Measurements from ENCODE around the gene DYNC2H1.

Gene DYNC2H1

DNA sequence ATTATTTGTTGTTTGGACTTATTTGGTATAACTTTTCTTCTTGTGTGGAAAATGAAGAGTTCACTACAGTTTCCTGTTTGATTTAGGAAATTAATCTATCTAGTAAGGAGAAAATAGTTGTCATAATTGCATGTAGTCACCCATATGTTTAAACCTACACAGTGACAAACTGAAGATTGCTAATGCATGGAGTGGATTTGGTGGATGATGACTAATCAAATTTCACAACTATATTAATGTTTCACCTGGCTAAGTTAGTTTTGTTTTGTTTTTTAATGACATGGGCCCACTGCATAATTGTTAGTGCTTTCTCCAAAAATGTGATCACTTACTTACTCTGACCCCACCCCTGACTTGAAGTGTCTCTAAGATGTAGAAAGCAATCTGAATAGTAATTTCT lies 170.6 kb downstream of the DYNC2H1 start:
- no peak for DNase-seq (ENCODE audit: low read depth in 1 of 2, low spot score in 1 of 2)

DNA sequence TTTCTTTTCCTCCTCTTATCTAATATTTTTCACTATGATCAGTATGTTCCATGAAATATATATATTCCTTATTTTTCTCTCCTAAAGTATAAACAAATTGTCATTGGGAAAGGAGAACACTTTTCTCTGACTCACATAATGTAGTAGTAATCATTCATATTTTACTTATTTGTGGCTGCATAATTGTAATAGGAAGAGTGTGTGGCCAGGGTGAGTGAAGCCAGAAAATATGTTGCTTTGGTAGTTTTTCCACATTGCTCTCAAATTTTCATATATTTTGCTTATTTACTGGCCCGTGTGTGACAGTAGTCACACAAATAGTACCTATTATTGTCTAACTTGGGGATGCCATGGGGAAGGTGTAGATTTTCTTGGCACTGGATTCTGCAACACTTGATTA lies 172.1 kb downstream of the DYNC2H1 start:
- no peak for DNase-seq (ENCODE audit: low read depth in 1 of 2, low spot score in 1 of 2)

DNA sequence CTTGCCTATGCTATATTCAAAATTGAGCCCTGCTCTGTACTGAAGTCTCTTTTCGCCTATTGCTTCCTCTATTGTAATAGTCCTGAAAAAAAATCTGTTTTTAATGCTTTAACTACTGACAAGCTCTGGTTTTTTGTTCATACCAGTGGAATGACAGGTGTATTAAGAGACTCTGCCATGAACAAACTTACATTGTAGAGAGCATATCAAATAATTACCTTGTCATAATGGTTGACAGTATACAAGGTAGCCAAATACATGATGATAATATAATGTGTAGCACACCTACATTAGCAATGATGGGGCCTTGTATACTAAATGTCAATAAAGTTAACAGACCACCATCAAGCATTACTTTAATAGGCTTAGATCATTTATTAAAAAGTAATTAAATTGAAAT lies 175.0 kb downstream of the DYNC2H1 start:
- DNase-seq (ENCODE audit: low read depth in 1 of 2, low spot score in 1 of 2): no peak

DNA sequence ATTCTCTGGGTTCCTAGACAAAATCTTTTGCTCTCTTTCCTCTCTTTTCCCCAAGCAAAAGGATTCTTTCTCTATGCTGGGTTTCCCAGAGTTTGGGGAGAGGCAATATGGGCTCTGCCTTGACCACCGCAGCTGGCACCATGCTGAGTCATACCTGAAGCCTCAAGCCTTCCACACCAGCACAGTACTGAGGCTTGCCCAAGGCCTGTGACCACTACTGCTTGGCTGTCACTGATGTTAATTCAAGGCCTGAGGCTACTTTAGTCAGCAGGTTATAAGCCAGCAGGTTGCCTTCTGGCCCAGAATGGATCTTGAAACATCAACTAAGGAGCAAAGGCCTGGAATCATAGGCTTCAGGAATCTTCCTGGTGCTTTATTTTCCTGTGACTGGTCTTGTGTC lies 185.3 kb downstream of the DYNC2H1 start:
- no peak for DNase-seq (ENCODE audit: low read depth in 1 of 2, low spot score in 1 of 2)

DNA sequence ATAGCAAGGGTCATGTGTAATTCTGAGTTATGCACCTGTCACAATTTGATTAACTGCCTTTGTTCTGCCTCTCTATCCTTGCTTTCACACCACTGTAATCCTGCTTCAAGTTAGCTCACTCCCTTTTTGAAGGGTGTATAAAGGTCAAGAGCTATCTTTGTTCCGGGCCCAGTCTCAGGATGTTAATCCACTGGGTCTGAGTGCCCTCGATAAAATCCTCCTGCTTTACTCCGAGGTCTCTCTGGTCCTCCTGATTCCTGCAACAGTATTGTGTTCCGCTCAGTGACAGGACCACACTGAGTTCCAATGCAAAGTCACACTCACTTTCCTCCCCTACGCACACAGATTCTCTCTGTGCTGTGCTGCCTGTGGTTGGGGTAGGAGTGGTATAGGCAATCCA lies 186.5 kb downstream of the DYNC2H1 start:
- no peak for DNase-seq (ENCODE audit: low read depth in 1 of 2, low spot score in 1 of 2)

DNA sequence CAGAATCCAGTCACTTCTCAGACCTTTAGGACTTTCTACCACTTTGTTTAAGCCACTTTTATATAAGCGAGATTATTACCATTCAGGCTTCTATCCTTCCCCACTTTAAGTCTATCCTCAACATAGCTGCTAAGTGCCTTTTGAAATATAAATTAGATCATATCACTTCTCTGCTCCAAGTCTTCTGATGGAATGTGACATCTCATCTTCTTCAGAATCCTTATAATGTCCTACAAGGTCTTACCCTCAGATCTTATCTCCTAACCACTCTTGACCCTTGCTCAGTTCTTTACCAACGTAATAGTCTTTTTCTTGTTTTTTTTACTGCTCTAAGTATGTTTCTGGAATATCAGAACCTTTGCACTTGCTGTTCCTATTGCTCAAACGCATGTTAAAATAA lies 188.7 kb downstream of the DYNC2H1 start:
- no peak for DNase-seq (ENCODE audit: low read depth in 1 of 2, low spot score in 1 of 2)

DNA sequence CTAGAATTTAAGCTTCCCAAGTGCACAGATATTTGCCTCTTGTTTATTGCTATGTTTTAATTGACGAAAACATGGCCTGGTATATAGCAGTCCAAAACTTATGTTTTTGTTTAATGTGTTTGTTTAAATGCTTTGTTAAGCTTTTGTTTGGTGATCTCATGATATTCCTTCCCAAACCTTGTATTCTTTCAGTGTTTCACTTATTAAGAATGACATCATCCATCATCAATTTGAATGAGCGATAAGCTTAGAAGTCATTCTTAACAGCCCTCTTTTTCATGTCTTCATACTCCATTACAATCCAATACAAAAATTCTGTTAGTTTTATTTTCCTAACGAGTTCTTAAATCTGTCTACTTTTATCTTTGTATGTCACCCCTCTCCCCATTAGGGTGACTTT lies 206.0 kb downstream of the DYNC2H1 start:
- no peak for DNase-seq (ENCODE audit: low read depth in 1 of 2, low spot score in 1 of 2)

DNA sequence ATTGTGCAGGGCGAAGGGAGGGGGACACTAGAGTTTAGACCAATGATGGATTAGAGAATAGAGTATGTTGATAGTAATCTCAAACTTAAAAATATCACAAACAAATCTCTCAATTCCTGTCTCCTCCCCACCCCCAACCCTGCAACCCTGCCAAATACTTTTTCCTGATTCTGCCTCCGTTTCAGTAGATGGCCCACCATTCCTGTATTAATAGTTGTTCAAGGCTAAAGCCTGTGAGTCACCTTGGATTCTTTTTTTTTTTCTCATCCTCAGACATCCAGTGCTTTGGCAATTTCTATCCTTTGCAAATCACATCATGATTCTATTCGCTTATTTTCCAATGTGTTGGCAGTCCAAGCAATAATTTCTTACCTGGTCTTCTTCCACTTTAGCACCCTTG lies 207.9 kb downstream of the DYNC2H1 start:
- no peak for DNase-seq (ENCODE audit: low read depth in 1 of 2, low spot score in 1 of 2)

DNA sequence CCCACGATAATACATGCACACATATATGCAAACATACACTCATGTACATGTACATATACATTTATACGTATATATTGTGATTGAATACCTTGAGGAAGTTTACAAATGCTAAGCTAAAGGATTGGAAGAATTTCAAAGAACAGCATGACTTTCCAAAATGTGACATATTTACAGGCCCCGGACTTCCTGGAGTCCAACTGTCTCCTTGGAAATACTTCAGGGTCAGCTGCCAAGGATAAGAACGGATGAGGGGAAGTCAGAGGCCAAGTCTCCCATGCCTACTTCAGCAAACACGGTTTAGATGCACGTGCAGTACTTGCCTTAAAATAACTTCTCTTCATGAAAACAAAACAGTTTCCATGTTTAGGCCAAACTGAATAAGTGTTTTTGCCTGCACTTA lies 213.6 kb downstream of the DYNC2H1 start:
- DNase-seq (ENCODE audit: low read depth in 1 of 2, low spot score in 1 of 2): no peak

DNA sequence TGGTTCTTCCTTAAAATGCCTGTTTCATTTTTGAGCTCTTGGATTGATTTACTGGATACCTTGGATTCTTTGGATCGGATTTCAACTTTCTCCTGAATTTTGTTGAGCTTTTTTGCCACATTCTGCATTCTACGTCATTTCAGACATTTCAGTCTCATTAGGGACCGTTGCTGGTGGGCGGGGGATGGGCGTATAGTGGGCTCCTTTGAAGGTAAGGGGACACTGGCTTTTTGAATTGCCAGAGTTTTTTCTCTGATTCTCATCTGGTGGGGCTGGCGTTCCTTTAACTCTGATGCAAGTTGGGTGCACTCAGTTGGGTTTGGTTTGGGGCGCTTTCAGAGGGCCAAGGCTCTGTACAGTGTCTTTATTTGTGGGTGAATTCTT lies 216.5 kb downstream of the DYNC2H1 start:
- DNase-seq (ENCODE audit: low read depth in 1 of 2, low spot score in 1 of 2): no peak

DNA sequence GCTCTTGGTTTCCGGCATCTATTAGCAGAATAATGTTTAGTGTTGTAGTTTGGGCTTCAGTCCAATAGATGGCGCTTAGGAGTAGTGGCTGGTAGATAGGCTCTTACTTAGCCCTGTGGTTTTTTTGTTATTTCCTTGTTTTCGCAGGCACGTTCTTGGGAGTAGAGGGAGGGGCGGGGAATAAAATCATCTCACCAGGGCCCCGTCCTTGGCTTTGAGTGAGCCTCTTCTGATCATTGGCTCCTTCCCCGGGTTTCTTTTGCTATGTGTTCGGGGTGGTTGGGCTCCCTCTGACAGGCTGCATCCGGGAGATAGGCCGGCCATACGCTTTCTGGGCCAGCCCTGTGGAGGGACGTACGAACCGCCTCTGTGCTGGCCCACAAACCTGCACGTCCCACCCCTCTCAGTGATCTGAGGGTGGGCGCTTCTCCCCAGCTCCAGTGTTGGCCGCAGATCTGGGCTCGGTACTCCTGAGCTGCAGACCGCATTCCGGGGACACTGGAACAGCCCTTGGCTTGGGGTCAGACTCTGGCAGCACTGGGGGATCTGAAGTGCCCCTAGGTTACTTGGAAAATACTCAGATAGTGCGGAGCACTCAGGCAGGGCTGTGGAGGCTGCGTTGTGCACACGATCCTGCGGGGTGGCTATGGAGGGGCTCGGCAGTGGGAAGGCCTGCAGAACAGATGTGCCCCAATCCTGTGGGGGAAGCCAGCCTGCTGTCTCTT lies 217.0 kb downstream of the DYNC2H1 start:
- peak in 1 of 2 donors; percentile 7 for DNase-seq (ENCODE audit: low read depth in 1 of 2, low spot score in 1 of 2)

DNA sequence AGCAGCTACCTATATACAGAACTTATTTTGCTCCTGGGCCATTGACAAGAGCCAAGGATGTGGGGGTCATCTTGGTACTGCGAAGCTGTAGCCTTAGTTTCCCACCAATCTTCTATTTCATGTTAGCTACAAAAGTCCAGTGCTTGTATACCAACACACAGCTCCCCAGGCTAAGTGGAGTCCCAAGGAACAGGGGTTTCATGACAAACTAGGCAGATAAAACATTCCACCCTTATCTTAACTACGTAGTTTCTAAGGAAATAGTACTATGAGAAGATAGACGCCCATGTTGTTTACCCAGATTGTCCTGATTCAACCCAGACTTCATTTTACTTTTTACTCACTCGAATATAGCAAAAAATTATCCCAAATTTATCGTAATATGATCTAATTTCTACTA lies 218.5 kb downstream of the DYNC2H1 start:
- DNase-seq (ENCODE audit: low read depth in 1 of 2, low spot score in 1 of 2): no peak

DNA sequence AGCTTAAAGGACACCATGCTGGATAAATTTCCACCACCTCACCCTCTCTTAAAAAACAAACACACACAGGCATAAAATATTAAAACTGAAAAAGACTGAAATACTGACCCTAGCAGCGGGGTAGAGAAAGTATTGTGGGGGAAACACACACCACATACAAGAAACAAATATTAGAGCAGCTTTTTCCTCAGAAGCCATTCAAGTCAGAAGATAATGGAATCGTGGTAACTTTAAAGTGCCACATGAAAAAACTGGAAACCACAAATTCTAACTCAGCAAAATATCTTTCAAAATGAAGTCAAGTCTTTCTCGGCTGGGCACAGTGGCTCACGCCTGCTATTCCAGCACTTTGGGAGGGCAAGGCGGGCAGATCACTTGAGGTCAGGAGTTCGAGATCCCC lies 223.2 kb downstream of the DYNC2H1 start:
- no peak for DNase-seq (ENCODE audit: low read depth in 1 of 2, low spot score in 1 of 2)

DNA sequence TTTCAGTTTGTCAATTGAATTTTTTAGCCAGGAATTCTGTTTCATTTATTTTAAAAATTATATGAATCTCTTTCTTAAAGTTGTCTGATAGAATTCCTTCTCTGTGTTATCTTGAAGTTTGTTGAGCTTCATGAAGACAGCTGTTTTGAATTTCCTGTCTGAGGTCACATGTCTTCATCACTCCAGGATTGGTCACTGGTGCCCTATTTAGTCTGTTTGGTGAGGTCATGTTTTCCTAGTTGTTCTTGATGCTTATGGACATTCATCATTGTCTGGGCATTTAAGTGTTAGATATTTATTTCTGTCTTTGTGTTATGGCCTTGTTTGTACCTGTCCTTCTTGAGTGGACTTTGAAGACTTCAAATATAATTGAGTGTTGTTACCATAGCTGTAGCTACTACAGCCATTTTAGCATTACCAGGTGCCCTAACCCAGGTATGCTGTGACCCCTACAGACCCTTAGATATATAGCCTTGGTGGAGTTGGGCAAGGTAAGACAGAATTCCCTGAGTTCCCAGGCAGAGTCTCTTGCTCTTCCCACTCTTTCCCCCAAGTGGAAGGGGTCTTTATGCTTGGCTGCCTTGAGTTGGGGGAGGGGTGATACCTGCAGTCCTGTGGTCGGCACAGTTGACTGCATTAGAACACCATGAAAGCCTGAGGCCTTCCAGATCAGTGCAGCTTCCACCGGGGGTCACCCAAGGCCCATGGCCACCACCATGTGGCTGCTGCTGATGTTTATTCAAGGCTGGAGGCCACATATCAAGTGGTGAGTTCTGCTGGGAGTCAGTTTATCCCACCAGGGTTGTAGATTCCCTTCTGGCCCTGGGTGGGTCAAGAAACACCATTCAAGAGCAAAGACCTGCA lies 229.6 kb downstream of the DYNC2H1 start:
- no peak for DNase-seq (ENCODE audit: low read depth in 1 of 2, low spot score in 1 of 2)

DNA sequence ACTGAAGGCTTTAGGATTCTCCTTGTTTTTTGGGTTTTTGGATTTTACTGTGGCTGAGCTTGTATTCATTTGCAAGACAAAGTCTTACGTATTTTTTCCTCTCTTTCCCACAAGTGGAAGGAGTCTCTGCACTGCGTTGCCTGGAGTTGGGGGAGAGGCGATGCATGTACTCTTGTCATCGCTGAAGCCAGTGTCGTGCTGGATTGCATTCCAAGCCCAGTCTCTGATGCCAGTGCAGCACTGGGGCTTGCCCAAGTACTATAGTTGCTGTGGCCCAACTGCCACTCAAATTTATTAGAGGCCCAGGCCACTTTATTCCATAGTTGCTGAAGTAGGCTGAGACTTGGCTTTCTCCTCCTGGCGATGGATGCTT lies 230.2 kb downstream of the DYNC2H1 start:
- no peak for DNase-seq (ENCODE audit: low read depth in 1 of 2, low spot score in 1 of 2)

DNA sequence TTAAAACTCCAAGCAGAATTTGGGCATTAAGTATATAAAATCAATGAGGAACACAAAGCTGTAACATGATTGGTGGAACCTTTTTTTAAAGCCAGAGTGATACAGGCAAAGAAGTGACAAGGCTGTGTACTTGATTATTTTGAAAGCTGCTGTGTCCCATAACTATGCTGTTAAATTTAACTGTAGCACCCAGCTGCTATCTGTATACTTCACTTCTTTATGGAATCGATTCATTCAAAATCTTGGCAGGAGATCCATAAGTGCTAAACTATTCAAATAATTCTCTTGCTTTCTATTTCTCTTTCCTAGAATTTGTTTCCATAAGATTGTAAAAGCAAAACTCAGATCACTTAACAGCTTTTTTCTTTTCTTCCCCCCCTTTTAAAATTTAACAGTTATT lies 231.7 kb downstream of the DYNC2H1 start:
- DNase-seq (ENCODE audit: low read depth in 1 of 2, low spot score in 1 of 2): no peak

DNA sequence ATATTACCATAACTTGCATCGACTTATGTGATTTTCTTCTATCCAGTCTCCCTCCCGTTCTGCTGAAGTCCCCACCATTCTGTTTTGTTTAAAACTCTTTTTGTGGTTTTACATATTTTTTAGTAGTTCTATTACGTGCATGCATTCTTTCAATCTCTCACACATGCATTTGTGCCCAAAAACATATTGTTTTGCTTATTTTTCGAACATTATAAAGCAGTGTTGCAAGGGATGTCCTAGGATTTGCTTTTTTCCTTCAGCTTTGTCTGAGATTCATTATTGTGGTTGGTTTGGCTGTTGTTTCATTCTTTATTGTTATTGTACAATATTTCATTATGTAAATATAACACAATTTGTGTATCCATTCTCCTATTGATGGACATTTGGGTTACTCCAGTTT lies 235.7 kb downstream of the DYNC2H1 start:
- no peak for DNase-seq (ENCODE audit: low read depth in 1 of 2, low spot score in 1 of 2)

DNA sequence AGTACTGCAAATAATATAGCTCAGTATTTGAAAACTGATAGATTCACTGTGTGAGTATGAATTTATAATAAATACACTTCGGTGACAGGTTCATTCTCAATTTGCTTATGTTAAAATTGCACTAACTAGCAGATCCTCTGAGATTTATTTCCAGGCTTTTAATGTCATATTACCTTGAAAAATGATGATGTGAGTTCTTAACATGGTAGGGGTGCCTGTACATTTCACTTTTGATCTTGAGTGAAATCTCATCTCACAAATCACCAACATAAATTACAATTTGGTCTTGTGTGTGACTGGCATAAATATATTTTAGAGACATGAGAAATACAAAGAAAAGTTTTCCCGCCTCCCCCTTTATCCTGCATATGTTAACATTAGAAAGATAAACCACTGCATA lies 240.4 kb downstream of the DYNC2H1 start:
- DNase-seq (ENCODE audit: low read depth in 1 of 2, low spot score in 1 of 2): no peak

DNA sequence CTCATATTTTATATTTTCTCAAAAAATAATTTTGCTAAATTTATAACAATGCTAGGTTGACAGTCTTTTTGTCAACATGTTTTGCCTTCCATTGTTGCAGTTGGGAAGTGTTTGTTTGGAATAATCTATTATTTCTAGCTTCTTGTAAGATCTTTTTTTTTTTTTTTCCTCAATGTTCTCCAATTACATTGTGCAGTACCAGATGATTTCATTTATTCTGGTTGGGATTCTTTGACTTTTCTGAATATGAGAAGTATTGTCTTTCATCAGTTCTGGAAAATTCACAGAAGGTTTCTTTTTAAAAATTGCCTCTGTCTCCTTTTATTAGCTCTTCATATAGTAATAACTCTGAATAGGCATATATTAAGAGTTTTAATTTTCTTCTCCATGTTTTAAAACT lies 245.4 kb downstream of the DYNC2H1 start:
- no peak for DNase-seq (ENCODE audit: low read depth in 1 of 2, low spot score in 1 of 2)

DNA sequence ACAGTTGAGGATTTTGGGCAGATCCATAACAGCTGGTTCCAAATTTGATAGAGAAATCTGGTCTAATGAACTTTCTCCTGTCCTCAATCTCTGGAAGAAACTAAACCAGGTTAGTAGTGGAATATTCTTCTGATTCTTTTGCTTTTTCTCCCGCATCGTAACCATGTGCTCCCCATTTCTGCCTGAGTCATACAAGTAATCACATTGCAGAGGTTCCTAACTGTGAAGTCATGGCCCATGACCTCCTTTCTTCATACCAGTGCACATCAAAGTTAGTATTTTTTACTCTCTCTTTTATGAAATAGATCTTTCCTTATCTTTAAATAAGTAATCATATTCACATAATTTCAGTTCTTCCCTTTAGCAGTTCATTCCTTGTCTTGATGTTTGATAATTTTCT lies 249.0 kb downstream of the DYNC2H1 start:
- DNase-seq (ENCODE audit: low read depth in 1 of 2, low spot score in 1 of 2): no peak

DNA sequence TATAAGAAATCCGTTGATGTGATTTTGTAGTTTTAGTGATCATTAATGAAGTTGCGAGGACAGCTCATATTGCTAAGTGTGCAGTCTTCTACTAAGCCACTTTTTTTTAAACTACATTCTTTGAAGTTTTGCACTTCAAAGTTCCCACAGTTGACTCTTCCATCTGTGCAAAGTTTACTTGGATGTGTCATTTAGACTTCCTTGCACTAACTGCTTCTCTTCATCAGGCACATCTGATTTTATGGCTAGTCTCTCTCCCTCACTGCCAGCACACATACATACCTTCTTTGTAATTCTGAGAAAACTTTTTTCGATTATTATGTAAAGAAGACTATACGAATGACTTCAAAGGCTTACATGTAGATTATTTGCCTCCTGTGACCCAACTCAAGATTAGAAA lies 250.0 kb downstream of the DYNC2H1 start:
- no peak for DNase-seq (ENCODE audit: low read depth in 1 of 2, low spot score in 1 of 2)

DNA sequence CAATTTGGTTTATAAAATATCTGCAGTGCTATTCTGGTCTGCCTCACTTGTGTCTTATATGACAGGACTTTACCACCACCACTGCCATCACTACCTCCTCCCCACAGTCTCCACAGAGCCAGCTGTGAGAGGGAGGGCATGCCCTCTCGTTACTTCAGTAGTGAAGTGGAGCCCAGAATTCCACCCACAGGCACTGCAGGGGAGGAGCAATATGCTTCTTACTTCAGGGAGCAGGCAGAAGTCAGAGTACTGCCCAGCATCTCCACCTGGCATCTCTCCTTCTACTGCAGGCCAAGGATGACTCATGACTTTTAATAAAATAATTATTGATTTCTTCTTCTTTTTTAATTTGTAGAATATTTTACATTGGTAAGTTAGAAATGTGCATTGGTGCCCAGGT lies 255.5 kb downstream of the DYNC2H1 start:
- DNase-seq (ENCODE audit: low read depth in 1 of 2, low spot score in 1 of 2): no peak

DNA sequence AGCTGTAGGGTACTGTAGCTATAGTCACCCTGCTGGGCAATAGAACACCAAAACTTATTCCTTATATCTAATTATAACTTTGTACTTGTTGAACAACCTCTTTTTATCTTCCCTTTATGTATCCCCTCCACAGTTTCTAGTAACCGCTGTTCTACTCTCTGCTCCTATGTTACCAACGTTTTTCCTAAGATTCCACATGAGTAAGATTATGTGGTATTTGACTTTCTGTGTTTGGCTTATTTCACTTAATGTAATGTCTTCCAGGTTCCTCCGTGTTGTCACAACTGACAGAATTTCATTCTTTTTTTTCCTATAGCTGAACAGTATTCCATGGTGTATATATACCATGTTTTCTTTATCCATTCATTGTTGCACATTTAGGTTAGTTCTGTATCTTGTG lies 258.4 kb downstream of the DYNC2H1 start:
- DNase-seq (ENCODE audit: low read depth in 1 of 2, low spot score in 1 of 2): no peak

Data from activated CD4-positive, alpha-beta T cell treated with anti-CD3 and anti-CD28 coated beads, Interleukin-2, amount 50 U/mL, for 24 hours (primary cell).